NCI-H2107 (cell line): Measurements from ENCODE around the gene YOD1.
A peak's percentile ranks its signal among the peaks of the same experiment; 100 is the strongest.

Experiments used
- DNase-seq: peaks from one replicate; lab custom pipeline; 2025; lab: John Stamatoyannopoulos, UW

Gene YOD1

DNA sequence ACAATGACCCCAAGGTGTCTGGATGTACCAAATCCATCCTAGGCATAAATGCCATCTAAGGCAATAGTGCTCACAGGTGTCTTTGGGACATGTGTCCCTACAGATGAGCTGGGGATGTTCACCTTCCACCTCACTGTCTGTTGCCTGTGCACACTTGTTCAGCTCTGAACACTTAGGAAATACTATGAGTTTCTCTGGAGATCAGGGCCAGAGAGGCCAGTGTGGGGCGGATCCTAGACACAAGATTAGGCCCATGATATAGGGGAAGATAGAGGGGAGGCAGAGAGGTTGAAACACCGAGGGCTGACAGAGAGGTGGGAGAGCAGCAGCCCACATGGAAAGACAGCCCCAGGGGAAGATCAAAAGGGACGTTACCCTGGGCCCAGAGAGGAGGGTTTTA, 44.1 kb downstream of the YOD1 start:
- DNase-seq: no peak

- DNase-seq: no peak
Measured at GRCh38 chr1:207006083-207006482, 44.9 kb downstream of the YOD1 start.

GRCh38 chr1:207004931-207005830, 45.8 kb downstream of the YOD1 start:
- peak; percentile 20 for DNase-seq

DNA sequence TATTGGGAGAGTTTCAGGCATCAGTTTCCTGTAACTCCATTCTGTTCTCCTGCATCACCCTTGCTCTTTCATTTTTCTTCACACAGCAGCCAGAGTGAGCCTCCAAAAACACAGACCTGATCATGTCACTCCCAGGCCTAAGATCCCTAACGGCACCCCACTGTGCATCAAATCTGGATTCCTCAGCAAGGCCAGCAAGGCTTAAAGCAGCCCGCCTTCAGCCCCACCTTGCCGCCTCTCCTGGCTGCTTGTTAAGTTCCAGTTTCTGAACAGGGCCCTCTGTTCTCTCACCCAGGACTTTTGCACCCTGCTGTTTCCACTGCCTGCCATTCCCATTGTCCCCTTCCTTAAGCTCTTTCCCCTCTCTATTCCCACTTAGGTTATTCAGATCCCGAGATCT, 47.8 kb downstream of the YOD1 start:
- no peak for DNase-seq

- DNase-seq: no peak
Measured at GRCh38 chr1:207002724-207003146, 48.3 kb downstream of the YOD1 start.

GRCh38 chr1:207001492-207002245, 49.3 kb downstream of the YOD1 start:
- DNase-seq: no peak

DNA sequence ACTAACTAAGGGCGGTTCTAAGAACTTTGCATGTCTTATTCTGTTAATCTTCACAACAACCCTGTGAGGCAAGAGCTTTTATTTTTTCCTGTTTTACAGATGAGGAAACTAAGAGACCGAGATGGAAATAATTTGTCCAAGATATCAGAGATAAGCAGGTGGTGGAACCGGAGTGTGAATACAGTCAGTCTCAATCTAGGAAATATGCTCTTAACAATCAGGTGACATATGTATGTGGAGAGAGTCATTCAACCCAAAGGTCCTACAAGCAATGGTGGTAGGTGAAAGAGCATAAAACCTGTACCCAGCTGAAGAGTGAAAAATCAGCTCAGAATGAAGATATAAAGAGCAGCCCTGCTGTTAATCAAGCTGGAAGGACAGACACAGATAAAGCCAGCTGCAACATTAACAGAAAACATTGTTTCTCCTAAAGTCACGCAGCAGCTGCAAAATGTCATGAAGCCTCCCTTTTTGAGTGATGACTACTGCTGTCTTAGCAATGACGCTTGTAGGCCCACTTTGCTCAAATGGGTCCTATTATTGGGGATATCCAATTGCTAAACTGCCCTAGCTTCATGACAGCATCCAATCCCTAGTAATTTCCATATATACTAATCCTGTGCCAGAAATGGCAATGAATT, 50.2 kb downstream of the YOD1 start:
- DNase-seq: no peak

DNA sequence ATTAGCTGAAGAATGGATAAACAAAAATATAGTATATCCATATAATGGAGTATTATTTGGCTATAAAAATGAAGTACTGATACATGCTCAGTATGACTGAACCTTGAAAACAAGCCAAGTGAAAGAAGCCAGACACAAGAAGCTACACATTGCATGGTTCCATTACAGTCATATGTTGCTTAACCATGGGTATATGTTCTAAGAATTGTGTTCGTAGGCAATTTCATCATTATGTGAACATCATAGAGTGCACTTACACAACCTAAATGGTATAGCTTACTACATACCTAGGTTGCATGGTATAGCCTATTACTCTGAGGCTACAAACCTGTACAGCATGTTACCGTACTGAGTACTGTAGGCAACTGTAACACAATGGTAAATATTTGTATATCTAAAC, 52.2 kb downstream of the YOD1 start:
- no peak for DNase-seq
